DMS153 treated with DMSO at 0.1 percent for 48 hours (cell line): ENCODE data around the gene TUT4.
A peak's percentile ranks its signal among the peaks of the same experiment; 100 is the strongest.
"Not testable (repeated sequence)": the region's sequence is repeated elsewhere in the genome, so short reads cannot be mapped to it uniquely, and the experiment has no call there.

Source experiments
- DNase-seq: peaks from one replicate; lab custom pipeline; 2025; ENCODE audit not compliant: unreplicated experiment; lab: John Stamatoyannopoulos, UW

The TUT4 gene

GRCh38 chr1:52552505-52553361 lies at the start of gene TUT4:
Gene TUT4 (minus strand): TSS chr1:52553092. CDS start chr1:52526280, 26,812 bp downstream.
- DNase-seq, result peak; percentile 64

GRCh38 chr1:52601991-52602855 lies 49.3 kb upstream of the TUT4 start, which contains the start of gene GPX7:
Gene GPX7 (plus strand): TSS chr1:52602371. CDS start chr1:52602410, 39 bp downstream.
- peak; percentile 9 for DNase-seq

- no peak for DNase-seq
These were observed 48.6 kb upstream of the TUT4 start for GRCh38 chr1:52601519-52601918.

- no peak for DNase-seq
These were observed 47.8 kb upstream of the TUT4 start for GRCh38 chr1:52600533-52601179.

- no peak for DNase-seq
These were observed 46.3 kb upstream of the TUT4 start for GRCh38 chr1:52599236-52599635.

GRCh38 chr1:52598729-52599128 lies 45.8 kb upstream of the TUT4 start:
- no peak for DNase-seq

- DNase-seq, result no peak
These were observed 45.0 kb upstream of the TUT4 start for GRCh38 chr1:52597912-52598311.

- no peak for DNase-seq
These were observed 42.2 kb upstream of the TUT4 start for GRCh38 chr1:52595061-52595460.

GRCh38 chr1:52593495-52593894 lies 40.6 kb upstream of the TUT4 start:
- no peak for DNase-seq

- DNase-seq, result no peak
These were observed 39.9 kb upstream of the TUT4 start for GRCh38 chr1:52592637-52593323.

- DNase-seq, result no peak
These were observed 37.4 kb upstream of the TUT4 start for GRCh38 chr1:52590266-52590665.

GRCh38 chr1:52588535-52588934 lies 35.6 kb upstream of the TUT4 start:
- no peak for DNase-seq

- no peak for DNase-seq
These were observed 35.1 kb upstream of the TUT4 start for GRCh38 chr1:52588027-52588426.

- DNase-seq, result no peak
These were observed 32.6 kb upstream of the TUT4 start for GRCh38 chr1:52585474-52585873.

GRCh38 chr1:52582116-52582696 lies 29.3 kb upstream of the TUT4 start:
- no peak for DNase-seq

- no peak for DNase-seq
These were observed 27.4 kb upstream of the TUT4 start for GRCh38 chr1:52580283-52580682.

- DNase-seq, result no peak
These were observed 26.5 kb upstream of the TUT4 start for GRCh38 chr1:52579415-52579814.

- not testable (repeated sequence) for DNase-seq
These were observed 25.2 kb upstream of the TUT4 start for GRCh38 chr1:52578066-52578465.

GRCh38 chr1:52576074-52576473 lies 23.2 kb upstream of the TUT4 start:
- no peak for DNase-seq

GRCh38 chr1:52574594-52574993 lies 21.7 kb upstream of the TUT4 start:
- DNase-seq, result no peak
